ENCODE results near the gene CACNA1A.

Gene CACNA1A

DNA sequence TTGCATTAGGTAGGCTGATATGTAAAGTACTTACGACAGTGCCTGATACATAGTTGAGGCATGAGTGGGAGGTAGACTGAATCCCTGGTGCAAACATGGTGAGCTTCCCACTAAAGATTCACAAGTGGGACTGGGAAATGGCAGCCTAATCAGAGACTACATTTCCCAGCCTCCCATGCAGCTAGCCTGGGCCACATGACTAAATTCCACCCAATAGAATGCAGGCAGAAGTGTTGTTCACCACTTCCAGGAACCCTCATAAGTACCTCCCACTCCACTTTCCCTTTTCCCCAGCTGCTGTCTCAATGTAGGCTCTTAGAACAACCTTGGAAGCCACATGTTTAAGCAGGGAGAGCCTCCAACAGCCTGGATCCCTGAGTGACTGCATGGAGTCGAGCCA, 104.9 kb downstream of the CACNA1A start:
- TF ChIP-seq CTCF (IDR thresholded peaks at IDR 0.05; ENCODE audit: unreplicated experiment in 3 of 3): no peak
- peaks cover 1% of the 10 kb centered on the region for H3K4me1 Mint-ChIP-seq
- no peaks in the 10 kb centered on the region for H3K9me3 Mint-ChIP-seq
- H3K4me3 Mint-ChIP-seq: no peak overlapping the region
- H3K36me3 Mint-ChIP-seq (ENCODE audit: low read depth): no peaks in the 10 kb centered on the region
- no peaks in the 10 kb centered on the region for H3K27me3 Mint-ChIP-seq (ENCODE audit: low read depth)
- no peak overlapping the region for H3K27ac Mint-ChIP-seq

GRCh38 chr19:13400296-13400695, 106.0 kb downstream of the CACNA1A start:
- Mint-ChIP-seq H3K4me3 (no peak overlapping the region), H3K36me3 (ENCODE audit: low read depth) (no peaks in the 10 kb centered on the region), H3K9me3 (no peaks in the 10 kb centered on the region), H3K4me1 (peaks cover 10% of the 10 kb centered on the region), H3K27me3 (ENCODE audit: low read depth) (peaks cover 3% of the 10 kb centered on the region), H3K27ac (no peak overlapping the region)
- TF ChIP-seq CTCF (IDR thresholded peaks at IDR 0.05; ENCODE audit: unreplicated experiment in 3 of 3): no peak

DNA sequence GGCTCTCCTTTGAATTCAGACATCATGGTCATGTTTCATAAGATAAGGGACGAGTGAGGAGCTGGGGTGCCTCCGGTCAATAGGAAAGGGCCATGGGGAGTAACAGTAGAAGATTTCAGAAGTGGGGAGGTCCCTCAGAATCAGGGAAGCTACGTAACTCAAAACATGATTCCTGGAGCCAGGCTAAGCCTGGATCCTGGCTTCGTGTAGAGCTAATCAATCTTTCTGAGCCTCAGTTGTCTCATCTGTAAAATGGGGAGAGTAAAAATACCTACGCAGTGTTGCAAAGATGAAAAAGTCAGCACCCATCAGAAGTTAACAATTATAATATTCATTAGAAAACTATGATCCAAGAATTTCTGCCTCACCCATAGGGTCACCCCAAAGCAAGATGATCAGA, 106.5 kb downstream of the CACNA1A start:
- H3K4me3 Mint-ChIP-seq: no peak overlapping the region
- no peak overlapping the region for H3K27ac Mint-ChIP-seq
- H3K4me1 Mint-ChIP-seq: peaks cover 10% of the 10 kb centered on the region
- peaks cover 3% of the 10 kb centered on the region for H3K27me3 Mint-ChIP-seq (ENCODE audit: low read depth)
- H3K36me3 Mint-ChIP-seq (ENCODE audit: low read depth): no peaks in the 10 kb centered on the region
- H3K9me3 Mint-ChIP-seq: no peaks in the 10 kb centered on the region
- TF ChIP-seq CTCF (IDR thresholded peaks at IDR 0.05; ENCODE audit: unreplicated experiment in 3 of 3): no peak

DNA sequence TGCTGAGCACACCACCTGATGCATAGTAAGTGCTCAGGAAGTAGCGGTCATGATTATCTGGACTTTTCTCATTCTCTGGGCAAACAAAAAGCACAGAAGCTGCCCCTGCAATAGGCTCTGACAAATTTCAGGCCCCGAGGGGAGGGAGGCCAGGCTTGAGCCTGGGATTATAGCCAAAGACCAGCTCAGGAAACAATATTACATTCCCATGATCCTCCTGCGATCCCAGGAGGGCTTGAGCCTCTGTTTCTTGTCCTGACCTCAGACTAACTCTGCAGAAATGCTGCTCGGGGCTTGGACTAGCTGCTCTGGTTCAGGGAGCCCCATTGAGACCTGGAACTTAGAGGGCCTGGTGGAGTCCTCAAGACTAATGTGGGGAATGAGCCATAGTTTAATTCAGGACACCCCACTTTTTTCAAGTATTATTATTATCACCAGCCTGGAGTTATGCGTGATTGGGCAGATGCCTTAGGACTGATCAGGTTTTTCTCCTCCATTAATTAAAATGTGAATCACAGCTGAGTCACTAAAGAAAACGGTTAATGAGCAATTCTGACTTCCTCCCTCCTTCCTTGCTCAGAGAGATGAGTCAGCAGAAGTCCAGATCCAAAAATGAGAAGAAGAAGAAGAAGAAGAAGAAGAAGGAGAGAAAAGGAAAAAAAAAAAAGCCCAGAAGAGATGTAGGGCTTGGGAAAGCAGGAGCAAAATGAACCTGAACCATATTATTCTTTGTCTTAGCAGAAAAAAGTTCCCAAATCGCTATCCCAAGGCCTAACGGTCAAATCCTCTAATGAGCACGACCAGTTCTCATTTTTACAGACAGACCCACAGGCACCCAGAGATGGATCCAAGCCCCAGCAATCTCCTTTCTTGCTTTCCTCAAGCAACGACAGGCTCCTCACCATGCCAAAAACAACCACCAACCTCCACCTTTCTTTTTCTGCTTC, 107.2 kb downstream of the CACNA1A start:
- no peaks in the 10 kb centered on the region for H3K36me3 Mint-ChIP-seq (ENCODE audit: low read depth)
- H3K27me3 Mint-ChIP-seq (ENCODE audit: low read depth): peaks cover 3% of the 10 kb centered on the region
- H3K9me3 Mint-ChIP-seq: no peaks in the 10 kb centered on the region
- H3K4me1 Mint-ChIP-seq: peaks cover 14% of the 10 kb centered on the region
- TF ChIP-seq CTCF (IDR thresholded peaks at IDR 0.05; ENCODE audit: unreplicated experiment in 3 of 3): no peak
- H3K4me3 Mint-ChIP-seq: no peak overlapping the region
- no peak overlapping the region for H3K27ac Mint-ChIP-seq

DNA sequence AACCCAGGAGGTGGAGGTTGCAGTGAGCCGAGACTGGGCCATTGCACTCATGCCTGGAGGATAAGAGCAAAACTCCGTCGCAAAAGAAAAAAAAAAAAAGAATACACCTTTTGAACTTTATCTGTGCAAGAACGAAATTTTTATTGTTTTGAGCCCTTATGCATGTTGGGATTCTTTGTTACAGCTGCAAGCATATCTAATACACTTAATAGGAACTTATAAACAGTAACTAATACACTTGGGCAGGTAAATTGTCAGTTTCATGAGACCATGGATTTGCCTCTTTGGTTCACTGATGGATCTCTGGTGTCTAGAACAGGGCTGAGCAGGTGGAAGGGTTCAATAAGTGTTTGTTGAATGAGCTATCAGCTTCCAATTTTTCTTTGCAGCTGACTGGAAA, 108.1 kb downstream of the CACNA1A start:
- Mint-ChIP-seq H3K27me3 (ENCODE audit: low read depth) (peaks cover 3% of the 10 kb centered on the region), H3K4me1 (peaks cover 15% of the 10 kb centered on the region), H3K9me3 (no peaks in the 10 kb centered on the region), H3K36me3 (ENCODE audit: low read depth) (no peaks in the 10 kb centered on the region), H3K27ac (no peak overlapping the region), H3K4me3 (no peak overlapping the region)
- no peak for TF ChIP-seq CTCF (IDR thresholded peaks at IDR 0.05; ENCODE audit: unreplicated experiment in 3 of 3)
